ENCODE measurements around the gene DNAH11.
"Not testable (repeated sequence)": the region's sequence is repeated elsewhere in the genome, so short reads cannot be mapped to it uniquely, and the experiment has no call there.

DNAH11 gene

DNA sequence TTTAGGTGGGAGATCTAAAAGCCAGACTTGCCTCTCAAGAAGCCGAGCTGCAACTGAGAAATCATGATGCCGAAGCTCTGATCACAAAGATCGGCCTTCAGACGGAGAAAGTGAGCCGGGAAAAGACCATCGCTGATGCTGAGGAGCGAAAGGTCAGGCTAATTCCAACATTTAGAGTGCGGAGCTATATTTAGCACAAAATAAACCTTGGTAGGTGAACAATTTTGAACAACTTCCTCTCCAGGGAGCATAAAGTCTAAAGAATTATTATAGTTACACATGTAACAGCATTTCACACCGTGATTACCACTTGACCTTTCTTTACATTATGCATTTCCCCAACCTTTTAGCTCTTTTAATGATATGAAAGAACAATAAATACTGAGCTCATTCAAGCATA is 236.1 kb downstream of the DNAH11 start:
- DNase-seq: no peak

DNA sequence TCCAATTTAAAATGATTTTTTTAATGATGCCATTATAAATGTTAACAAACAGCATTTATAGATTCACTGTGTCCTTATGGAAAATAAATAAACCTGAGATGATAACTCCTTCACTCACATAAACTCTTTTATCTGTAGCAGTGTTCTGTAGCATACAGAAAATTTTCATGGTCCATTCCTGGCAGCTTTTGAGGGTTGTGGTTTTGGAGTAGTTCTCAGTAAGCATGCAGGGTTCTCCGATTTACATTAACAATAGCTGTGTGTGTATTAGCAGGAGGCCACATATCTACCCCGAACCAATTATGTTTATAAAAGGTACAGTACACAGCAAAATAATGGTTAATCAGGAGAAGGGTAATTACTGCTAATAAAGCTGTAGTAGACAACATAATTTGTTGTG is 240.2 kb downstream of the DNAH11 start:
- no peak for DNase-seq

DNA sequence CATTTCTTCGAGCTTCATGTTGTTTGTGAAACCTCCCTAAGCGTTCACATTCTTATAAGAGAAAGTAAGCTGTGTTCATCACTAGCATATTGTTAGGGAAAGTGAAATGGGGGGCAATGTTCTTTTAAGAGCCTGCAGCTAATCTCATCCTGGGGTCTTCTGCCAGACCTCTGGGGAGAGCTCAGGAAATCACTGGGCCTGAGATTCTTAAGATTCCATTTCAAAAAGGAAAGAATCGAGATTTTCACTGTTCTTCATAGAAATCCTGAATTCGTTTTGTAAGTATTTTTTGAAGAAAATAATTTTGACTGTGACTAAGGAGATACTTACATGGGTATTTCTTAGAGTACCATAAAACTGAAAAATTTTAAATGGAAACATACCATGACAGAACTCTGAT is 242.2 kb downstream of the DNAH11 start:
- DNase-seq: no peak

DNA sequence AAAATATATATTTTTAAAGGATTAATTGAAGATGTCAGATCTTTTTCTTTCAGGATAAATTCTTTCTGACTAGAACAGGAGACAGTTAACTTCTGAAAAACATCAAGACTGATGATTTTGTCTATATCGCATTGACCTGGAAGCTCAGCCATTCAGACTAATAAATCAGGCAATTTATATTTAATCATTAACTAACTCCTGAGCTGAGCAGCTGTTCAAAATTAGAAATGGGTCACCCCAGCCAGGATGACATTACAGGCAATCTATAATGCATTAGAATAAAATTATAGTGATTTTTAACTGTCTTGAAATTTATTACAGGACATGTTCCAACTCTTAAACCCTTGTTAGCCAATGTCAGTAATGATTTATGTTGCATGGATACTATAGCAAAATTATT is 263.0 kb downstream of the DNAH11 start:
- DNase-seq: no peak

DNA sequence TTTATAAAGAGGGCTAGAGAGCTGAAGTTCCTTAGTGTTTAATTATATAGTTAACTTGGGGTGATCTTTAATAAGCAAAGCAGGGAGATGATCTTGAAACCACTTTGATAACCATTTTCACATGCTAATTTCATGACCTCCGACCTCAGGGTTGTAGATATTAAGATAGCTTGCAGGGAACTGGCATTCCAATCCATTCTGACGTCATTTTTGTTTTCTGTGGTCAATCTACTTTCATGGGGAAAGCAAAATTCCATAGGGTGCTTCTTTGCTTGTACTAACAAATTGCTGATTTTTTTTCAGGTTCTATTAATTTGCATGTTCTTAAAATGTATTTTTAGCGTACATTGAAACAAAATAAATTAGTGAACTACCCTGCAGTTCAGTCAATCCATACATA is 263.5 kb downstream of the DNAH11 start:
- DNase-seq: no peak

DNA sequence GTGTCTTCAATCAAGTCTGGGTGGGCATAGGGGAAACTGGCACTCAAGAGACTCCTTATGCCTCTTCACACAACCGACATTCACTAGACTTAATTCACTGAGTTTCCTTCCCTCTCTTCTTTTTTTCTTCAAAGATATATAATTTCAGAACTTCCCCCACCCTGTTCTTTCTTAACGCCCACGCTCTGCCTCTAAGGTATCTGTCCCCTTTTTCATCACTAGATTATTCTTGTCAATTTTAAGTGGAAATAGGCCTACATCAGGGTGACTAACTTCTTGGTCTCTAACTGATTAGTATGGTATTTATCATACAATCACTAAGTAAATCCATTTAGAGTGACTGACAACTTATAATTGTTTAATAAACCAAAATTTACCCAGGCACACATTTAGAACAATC is 276.2 kb downstream of the DNAH11 start:
- DNase-seq: no peak

DNA sequence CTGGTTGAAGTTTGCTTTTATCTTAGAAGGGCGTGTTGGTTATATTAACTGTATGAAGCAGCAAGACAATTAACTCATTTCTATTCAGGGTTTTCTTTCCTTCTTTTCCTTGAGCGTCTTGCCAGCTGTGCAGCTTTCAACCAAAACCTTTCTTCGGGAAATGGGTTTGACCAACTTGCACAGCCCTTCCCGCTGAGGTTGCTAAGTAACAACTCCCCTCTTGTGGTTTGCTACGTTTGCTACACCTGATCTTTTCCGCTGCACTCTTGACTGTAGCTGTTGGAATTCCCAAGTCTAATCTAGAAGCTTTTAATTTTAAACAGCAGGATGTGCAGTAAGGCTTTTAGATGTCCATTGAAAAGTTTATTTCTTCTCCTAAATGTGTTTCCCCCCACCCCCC is 286.0 kb downstream of the DNAH11 start:
- no peak for DNase-seq

DNA sequence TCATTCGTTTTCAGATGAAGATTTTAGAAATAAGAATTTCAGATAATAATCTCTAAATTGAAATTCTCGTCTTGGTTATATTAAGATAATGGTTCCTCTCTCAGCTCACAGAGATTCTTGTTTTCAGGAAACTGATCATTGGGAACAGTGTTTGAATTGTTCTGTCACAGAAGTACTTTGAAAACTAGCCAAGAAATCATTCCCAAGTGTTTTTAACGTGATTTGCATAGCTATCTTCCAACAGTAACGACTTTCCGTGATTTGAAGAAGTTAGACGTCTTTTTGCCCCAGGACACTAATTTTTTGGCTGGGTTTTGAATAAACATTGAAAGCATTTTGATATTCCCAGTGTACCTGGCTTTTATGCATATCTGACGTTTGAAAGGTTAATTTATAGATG is 286.9 kb downstream of the DNAH11 start:
- no peak for DNase-seq

DNA sequence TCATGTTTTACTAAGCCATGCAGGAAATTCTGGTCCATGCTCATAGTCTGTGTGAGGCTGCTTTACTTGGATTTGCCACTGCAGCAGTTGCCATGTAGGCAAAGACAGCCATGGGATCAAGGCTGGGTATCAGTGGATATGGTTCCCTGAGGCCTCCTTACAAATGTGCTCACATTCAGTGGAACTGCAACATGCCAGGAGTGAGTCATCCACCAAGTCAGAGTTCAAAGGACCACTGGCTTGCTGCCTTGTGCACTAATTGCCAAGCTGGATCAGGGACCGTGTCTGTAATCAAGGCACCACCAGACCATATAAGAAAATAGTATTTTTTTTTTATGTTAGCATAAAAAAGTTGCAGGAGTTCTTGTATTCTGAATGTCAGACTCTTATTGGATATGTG is 301.9 kb downstream of the DNAH11 start:
- DNase-seq: no peak

DNA sequence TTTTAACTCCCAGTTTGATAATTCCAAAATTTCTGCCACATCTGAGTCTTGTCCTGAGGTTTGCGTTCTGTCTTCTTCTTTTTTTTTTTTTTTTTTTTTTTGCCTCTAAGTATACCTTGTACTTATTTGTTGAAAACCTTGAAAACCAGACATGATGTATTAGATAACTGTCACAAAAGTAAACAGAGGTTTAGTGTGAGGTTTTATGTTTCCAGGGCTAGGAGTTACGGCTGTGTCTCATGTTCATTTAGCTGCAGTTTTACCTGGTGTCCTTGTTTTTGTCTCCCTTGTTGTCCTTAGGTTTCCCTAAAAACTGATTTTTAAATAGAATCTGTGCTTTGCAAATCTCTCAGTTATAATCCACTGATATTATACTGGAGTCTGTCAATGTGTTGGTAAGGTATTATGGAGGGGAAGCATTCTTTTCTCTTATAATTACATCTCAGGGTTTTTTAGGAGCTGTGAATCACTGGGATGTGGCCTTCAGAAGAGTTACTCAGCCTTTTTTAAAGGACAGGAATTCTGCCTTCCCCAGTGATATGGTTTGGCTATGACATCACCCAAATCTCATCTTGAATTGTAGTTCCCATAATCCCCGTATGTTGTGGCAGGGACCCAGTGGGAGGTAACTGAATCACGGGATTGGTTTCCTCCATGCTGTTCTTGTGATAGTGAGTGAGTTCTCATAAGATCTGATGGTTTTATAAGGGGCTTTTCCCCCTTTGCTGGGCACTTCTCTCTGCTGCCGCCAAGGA is 307.9 kb downstream of the DNAH11 start:
- DNase-seq: no peak

DNA sequence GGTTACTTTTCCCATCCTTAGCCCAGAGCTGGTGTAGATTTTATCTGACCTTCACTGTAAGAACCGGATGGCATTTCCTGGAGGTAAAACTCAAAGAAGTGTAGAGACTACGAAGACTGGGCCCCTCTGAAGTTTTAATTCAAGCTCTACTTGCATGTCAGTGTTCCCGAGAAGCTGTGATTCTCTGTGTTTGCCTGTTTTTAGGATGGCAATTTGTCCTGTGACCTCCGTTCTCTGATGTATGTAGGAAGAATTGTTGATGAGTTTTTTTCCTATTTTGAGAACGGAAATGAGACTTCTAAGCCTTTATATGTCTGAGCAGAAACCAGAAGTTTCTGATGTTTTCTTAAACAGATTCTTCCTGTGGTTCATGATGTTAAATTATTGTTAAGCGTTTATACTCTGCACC is 308.7 kb downstream of the DNAH11 start:
- no peak for DNase-seq

DNA sequence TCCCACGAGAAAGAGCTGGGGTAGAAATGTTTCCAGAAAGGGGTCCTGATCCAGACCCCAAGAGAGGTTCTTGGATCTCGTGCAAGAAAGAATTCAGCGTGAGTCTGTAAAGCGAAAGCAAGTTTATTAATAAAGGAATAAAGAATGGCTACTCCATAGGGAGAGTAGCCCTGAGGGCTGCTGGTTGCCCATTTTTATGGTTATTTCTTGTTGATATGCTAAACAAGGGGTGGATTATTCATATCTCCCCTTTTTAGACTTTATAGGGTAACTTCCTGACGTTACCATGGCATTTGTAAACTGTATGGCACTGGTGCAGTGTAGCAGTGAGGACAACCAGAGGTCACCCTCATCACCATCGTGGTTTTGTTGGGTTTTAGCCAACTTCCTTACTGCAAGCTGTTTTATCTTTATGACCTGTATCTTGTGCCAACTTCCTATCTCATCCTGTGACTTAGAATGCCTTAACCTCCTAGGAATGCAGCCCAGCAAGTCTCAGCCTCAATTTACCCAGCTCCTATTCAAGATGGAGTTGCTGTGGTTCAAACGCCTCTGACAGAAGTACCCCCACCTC is 322.9 kb downstream of the DNAH11 start:
- not testable (repeated sequence) for DNase-seq

DNA sequence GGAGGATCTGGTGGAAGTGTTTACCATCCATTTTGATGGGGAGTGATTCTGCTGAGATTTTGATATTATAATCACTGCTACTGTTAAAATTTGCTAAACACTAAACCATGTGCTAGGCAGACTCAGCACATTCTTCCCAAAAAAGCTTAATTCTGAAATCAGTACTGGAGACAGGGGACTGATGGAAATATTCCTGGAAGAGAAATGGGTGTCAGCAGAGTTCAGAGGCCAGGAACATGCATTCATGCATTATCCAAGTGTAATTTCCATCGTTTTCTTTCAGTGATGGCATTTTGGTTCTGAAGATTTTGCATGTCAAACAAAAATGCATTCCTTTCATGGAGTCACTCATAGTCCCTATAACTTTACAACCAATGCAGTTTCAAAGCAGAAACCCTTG is 323.9 kb downstream of the DNAH11 start:
- DNase-seq: no peak

DNA sequence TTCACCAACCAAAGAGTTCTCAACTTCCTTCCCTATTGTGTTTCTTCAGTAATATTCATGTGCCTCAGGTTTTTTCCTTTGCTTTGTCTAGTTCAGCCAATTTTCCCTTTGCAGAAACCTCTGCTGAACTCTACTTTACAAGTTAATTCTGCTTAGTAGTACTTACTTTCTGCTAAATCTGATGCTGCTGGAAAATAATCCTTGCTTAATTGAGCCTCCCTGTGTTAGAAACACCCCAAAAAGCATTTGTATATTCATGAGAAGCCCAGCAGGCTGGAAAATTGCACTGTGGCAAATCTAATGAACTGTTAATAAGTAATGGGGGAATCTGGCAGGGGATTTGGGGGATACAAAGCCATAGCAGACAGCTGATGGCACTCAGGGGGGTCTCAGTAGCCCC is 324.4 kb downstream of the DNAH11 start:
- no peak for DNase-seq

DNA sequence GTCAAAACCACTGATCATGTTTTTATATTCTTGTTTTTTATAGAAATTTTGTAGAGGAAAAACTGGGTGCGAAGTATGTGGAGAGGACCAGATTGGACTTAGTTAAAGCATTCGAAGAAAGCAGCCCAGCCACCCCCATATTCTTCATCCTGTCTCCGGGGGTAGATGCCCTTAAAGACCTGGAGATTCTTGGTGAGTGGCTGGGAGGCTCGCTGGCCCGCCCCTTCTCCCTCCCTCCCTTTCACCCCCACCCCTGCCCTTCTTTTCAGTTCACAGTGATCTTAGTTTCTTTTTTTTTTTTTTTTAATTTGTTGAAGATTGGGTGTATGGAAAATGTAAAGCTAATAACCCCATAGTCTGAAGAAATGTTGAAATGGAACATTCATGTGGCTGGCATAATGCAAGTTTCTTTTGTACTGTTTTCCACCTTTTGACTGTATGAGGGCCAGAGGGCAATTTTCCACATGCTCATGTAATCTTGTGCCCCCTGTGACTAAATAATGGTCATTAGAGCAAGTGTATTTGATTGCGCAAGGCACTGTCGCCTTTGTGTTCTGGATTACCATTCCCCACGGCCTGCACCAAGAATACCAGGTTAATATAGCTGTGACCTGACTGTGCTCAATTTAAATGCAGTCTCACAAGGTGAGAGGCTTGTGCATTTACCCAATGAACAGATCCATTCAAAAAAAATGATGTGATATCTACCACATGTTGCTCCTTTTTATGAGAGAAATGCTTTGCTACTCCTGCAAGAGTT is 325.2 kb downstream of the DNAH11 start:
- no peak for DNase-seq

DNA sequence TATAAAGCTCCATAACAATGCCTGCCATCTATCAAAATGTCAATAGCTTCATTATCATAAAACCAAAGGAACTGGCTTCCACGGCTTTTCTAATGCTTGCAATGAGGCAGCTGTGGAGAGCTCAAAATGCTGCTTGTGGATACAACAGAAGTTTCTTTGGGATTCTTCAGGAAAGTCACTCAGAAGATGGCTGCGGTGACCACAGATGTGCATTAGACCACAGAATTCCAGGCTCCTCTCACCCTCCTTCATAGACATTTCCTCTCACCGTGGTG is 325.7 kb downstream of the DNAH11 start:
- DNase-seq: no peak

DNA sequence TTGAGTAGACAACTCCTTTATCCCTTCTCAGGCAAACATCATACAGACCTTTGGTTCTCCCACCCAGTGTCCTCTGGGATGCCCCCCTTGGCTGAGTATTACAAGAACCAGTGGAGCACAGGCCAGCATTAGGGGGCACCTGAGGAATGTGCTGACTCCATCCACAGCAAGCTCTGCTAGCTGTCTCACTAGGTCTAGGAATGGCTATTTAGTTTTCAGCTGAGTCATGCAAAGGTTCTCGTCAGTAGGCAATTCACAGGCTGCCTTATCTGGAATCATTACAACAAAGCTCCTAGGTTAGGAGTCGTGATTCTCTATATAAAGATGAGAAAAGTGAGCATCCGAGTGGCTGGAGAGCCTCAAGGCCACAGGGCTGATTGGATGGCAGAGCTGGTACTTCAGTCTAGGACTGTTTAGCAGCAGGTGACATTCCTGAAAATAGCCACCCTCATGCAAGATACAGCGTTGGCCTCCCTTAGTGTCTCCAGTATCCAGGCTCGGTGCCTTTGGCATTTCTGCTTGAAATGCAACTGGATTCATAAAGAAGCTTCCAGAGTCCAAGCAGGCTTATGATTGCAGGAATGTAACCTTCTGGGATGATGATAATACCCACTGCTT is 327.1 kb downstream of the DNAH11 start:
- DNase-seq: no peak

DNA sequence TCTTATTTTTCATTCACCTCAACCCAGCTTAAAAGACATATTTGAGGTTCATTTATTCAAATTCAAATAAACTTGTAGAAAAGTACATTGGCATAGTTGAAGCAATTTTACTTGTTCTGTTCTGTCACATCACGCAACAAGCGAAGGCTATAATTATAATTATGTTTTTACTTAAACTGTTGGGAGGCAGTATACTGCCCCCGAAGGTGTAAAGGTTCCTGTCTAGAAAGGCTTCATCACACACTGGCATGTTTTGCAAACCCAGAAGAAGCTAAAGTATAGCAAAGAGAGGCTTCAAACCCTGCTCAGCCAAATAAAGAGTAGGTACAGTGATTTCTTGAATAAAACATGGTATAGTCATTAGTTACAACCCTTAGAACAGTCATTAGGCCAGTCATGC is 340.2 kb downstream of the DNAH11 start:
- DNase-seq: no peak

DNA sequence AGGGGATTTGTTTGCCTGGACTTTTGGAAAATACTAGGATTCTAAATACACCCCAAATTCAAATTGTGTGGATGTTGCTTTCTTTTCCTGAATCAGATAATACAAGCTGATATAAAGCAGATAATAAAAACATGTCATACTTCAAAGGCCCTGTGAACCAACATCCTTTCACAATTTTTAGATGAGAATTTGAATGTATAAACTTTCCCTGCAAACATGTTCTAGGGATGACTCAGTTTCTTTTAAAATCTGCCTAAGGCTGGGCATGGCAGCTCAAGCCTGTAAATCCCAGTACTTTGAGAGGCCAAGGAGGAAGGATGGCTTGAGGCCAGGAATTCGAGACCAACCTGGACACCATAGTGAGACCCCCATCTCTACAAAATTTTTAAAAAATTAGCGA is 340.7 kb downstream of the DNAH11 start:
- DNase-seq: not testable (repeated sequence)

DNA sequence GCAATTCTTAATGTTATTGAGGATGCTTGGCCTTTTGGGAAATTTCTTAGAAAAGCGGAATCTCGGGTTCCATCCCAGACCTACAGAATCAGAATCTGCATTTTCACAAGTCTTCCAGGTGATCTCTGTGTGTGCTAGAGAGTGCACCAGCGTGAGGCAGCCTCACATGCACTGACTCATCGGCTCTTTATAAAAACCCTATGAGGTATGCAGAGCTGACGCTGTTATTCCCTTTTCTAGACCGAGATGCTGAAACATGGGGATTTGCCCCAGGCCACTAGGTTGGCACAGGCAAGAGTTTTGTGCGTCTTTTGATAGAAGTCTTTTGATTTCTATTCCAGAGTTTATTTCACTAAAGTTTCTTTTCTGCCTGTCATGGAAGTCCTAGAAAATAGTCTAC is 341.7 kb downstream of the DNAH11 start:
- no peak for DNase-seq

DNA sequence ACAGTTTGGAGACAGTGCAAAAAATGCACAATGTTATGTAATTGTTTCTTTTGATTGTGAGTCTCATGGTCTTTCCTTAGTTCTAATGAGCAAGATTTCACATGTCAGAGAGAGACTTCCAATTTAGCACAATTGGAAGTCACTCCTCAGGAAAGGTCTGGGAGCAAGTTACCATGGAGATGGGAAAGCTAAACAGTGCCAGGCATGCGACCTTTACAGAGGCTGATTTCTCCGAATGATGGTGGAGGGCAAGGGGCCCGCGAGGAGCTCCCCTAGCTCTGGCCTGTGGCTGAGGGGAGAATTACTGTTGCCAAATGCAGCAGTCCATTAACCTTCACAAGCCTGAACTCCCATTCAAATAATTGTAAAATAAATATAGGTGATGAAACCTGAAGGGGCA is 343.6 kb downstream of the DNAH11 start:
- DNase-seq: no peak

DNA sequence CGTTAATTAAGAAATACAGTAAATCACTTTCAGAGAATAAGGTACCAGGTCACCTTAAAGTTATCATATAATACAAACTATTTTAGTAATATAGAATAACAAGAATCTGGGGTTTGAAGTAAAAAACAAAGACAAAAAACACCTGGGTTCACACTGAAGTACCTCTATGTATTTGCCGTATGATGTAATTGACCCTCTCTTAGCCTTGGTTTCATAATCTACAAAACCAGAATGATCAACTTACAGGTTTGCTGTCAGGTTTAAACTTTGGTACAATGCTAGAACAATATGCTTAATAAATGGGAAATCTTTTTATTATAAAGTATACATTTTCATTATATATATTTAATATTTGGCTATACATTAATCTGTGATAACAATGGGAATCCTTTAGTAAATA is 344.5 kb downstream of the DNAH11 start:
- no peak for DNase-seq

DNA sequence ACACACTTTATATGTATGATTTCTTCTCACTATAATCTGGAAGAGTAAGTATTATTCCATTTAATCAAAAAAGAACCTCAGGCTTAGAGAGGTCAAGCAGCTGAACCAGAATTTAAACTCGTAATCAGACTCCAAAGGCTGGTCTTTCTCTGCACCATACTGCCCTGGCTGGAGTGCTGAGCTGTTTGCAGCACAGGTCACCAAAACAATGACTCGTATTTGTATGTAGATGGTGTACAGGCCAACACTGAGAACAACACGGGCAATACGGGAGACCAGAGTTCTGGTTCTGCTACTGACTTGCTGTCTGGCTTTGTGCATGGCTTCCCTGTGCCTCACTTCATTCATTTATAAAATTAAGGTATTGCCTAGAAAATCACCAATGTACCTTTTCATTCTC is 344.9 kb downstream of the DNAH11 start:
- DNase-seq: no peak

DNA sequence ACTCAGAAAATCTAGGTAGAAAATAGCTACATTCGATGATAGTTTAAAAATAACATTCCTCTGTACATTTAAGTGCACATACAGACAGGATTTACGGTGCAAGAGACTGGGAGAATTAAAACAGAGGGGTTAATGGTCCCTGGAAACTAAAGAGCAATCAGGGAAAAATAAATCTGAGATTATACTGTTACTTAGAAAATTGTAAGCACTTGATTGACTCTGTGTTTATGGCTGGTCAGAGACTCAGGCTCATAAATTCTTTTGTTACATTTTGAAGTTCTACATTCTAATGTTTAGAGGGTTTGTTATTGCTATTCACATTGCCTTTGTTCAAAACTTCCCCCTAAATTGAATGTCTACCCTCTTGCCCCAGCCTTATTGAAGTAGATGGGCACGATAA is 348.5 kb downstream of the DNAH11 start:
- DNase-seq: no peak

Measured in activated CD4-positive, alpha-beta T cell treated with anti-CD3 and anti-CD28 coated beads for 1 hour (primary cell).